DND-41 (cell line): Measurements from ENCODE around the gene PLEKHA7.

Source experiments
- EZH2 ChIP-seq: IDR thresholded peaks from 3 replicates; pipeline ENCODE4 v1.6.1; 2012; ENCODE audit warnings: borderline replicate concordance, low read depth, mild to moderate bottlenecking, moderate library complexity, low read length, inconsistent platforms; ENCODE audit not compliant: severe bottlenecking
- TF ChIP-seq, protein P1 (sequence below): IDR thresholded peaks from 2 replicates; pipeline ENCODE4 v1.5.1; 2012; ENCODE audit warnings: borderline replicate concordance, low read length, moderate library complexity, mild to moderate bottlenecking; ENCODE audit not compliant: poor library complexity, severe bottlenecking; ENCODE audit errors: extremely low read depth

DNA sequence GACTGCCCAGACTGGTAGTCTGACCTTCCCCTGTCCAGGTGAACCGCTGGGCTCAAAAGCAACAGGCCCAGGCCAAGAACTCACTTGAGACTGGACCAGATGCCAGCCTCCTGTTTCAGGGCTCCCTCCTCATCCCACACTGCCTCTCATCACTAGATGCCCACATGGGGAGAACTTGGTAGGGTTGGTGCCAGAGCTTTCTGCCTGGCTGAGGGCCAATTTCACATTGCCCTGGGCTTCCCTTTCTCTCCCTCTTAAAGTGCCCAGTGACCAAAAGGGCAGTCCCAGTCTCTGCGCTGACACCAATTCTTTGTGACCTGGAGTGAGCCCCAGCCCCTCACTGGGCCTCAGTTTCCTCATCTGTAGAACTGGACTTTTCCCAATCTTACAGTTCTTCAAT lies 234.1 kb downstream of the PLEKHA7 start:
- TF ChIP-seq, protein P1, sequence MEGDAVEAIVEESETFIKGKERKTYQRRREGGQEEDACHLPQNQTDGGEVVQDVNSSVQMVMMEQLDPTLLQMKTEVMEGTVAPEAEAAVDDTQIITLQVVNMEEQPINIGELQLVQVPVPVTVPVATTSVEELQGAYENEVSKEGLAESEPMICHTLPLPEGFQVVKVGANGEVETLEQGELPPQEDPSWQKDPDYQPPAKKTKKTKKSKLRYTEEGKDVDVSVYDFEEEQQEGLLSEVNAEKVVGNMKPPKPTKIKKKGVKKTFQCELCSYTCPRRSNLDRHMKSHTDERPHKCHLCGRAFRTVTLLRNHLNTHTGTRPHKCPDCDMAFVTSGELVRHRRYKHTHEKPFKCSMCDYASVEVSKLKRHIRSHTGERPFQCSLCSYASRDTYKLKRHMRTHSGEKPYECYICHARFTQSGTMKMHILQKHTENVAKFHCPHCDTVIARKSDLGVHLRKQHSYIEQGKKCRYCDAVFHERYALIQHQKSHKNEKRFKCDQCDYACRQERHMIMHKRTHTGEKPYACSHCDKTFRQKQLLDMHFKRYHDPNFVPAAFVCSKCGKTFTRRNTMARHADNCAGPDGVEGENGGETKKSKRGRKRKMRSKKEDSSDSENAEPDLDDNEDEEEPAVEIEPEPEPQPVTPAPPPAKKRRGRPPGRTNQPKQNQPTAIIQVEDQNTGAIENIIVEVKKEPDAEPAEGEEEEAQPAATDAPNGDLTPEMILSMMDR: no peak
- TF ChIP-seq EZH2: no peak
